ENCODE data around the gene LBHD1. TPM values are rescaled to one million over a fixed set of nuclear protein-coding genes. Genes with fewer than 3 reads are reported as not detected.

LBHD1 gene
- total RNA-seq, 1 donor from 2014 or later: 2.8 TPM

DNA sequence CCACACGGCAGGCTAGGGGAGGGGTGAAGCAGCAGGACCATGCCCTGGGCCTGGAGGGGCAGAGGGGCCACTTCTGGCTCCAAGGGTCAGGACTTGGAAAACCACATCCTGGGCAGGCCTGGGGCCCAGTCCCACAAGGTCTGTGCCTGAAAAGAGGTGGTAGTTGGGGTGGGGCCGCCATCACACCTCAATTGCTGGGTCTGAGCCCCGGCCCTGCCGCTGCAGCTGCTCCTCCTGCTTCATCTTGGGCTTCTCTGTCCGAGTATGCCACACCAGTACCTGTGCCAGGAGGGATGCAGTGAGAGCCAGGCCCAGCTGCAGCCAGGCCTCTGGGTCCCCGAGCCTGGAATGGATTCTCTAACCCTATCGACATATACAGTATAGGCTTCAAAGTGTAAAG is 56.5 kb downstream of the LBHD1 start:
- Mint-ChIP-seq H3K4me3 (ENCODE audit: unreplicated experiment) (no peak overlapping the region), H3K9me3 (ENCODE audit: low read depth) (no peaks in the 10 kb centered on the region), H3K27me3 (ENCODE audit: low read depth) (no peaks in the 10 kb centered on the region), H3K27ac (ENCODE audit: unreplicated experiment) (no peak overlapping the region), H3K4me1 (ENCODE audit: low read depth) (peaks cover 18% of the 10 kb centered on the region), H3K36me3 (ENCODE audit: low read depth) (peaks cover 5% of the 10 kb centered on the region)
- DNase-seq (ENCODE audit: low spot score): no peak
- TF ChIP-seq, protein P1, sequence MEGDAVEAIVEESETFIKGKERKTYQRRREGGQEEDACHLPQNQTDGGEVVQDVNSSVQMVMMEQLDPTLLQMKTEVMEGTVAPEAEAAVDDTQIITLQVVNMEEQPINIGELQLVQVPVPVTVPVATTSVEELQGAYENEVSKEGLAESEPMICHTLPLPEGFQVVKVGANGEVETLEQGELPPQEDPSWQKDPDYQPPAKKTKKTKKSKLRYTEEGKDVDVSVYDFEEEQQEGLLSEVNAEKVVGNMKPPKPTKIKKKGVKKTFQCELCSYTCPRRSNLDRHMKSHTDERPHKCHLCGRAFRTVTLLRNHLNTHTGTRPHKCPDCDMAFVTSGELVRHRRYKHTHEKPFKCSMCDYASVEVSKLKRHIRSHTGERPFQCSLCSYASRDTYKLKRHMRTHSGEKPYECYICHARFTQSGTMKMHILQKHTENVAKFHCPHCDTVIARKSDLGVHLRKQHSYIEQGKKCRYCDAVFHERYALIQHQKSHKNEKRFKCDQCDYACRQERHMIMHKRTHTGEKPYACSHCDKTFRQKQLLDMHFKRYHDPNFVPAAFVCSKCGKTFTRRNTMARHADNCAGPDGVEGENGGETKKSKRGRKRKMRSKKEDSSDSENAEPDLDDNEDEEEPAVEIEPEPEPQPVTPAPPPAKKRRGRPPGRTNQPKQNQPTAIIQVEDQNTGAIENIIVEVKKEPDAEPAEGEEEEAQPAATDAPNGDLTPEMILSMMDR (IDR thresholded peaks at IDR 0.05): no peak

DNA sequence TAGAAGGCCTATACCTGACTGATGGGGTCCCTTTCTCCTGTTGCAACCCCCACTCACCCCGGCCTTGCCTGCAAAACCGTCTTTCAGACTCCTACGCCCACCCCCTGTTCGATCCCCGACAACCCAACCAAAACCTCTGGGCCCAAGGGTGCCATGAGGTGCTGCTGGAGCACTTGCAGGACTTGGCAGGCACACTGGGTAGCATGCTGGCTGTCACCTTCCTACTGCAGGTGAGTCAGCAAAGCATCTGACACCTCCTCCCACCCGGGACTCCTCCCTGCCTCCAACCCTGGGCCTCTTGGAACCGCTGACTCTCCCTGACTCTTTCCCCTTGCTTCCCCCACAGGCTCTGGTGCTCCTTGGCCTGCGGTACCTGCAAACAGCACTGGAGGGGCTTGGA is 57.8 kb downstream of the LBHD1 start:
- peaks cover 17% of the 10 kb centered on the region for H3K4me1 Mint-ChIP-seq (ENCODE audit: low read depth)
- no peak for DNase-seq (ENCODE audit: low spot score)
- no peaks in the 10 kb centered on the region for H3K9me3 Mint-ChIP-seq (ENCODE audit: low read depth)
- H3K27ac Mint-ChIP-seq (ENCODE audit: unreplicated experiment): peak overlapping the region; percentile 74
- H3K27me3 Mint-ChIP-seq (ENCODE audit: low read depth): no peaks in the 10 kb centered on the region
- no peak overlapping the region for H3K4me3 Mint-ChIP-seq (ENCODE audit: unreplicated experiment)
- H3K36me3 Mint-ChIP-seq (ENCODE audit: low read depth): peaks cover 5% of the 10 kb centered on the region
- TF ChIP-seq, protein P1 (IDR thresholded peaks at IDR 0.05): no peak

GRCh38 chr11:62613291-62613778 is 58.7 kb downstream of the LBHD1 start:
- peak overlapping the region; percentile 54 for H3K4me3 Mint-ChIP-seq (ENCODE audit: unreplicated experiment)
- peaks cover 4% of the 10 kb centered on the region for H3K36me3 Mint-ChIP-seq (ENCODE audit: low read depth)
- no peaks in the 10 kb centered on the region for H3K9me3 Mint-ChIP-seq (ENCODE audit: low read depth)
- H3K4me1 Mint-ChIP-seq (ENCODE audit: low read depth): peaks cover 17% of the 10 kb centered on the region
- no peak for DNase-seq (ENCODE audit: low spot score)
- TF ChIP-seq, protein P1 (IDR thresholded peaks at IDR 0.05): no peak
- H3K27ac Mint-ChIP-seq (ENCODE audit: unreplicated experiment): peak overlapping the region; percentile 82
- no peaks in the 10 kb centered on the region for H3K27me3 Mint-ChIP-seq (ENCODE audit: low read depth)

Other genes with a start within 250 kb of the LBHD1 start
- gene AHNAK, start 125.5 kb downstream of the LBHD1 start, total RNA-seq: 476 to 526 TPM (median 514 TPM) in 3 replicates
- gene EEF1G, start 98.4 kb downstream of the LBHD1 start, total RNA-seq: 1,000 to 1,202 TPM (median 1,017 TPM) in 3 replicates
- 9.6 to 15.2 TPM (median 11.8 TPM) in 3 replicates for gene TUT1, start 80.7 kb downstream of the LBHD1 start, total RNA-seq
- 81.7 to 89.3 TPM (median 83.0 TPM) in 3 replicates for gene MTA2, start 70.4 kb downstream of the LBHD1 start, total RNA-seq
- gene EML3, start 59.5 kb downstream of the LBHD1 start, total RNA-seq: 55.2 to 76.6 TPM (median 58.9 TPM) in 3 replicates
- 2.4 to 5.8 TPM (median 3.5 TPM) in 3 replicates for gene ROM1, start 59.0 kb downstream of the LBHD1 start, total RNA-seq
- gene B3GAT3, start 50.3 kb downstream of the LBHD1 start, total RNA-seq: 35.3 to 40.1 TPM (median 37.7 TPM) in 3 replicates
- gene GANAB, start 25.7 kb downstream of the LBHD1 start, total RNA-seq: 348 to 394 TPM (median 359 TPM) in 3 replicates
- gene INTS5, start 19.0 kb downstream of the LBHD1 start, total RNA-seq: 17.0 to 18.1 TPM (median 17.2 TPM) in 3 replicates
- gene C11orf98, start 7.1 kb downstream of the LBHD1 start, total RNA-seq: 39.0 to 61.1 TPM (median 47.5 TPM) in 3 replicates
- gene CSKMT, start 7.0 kb downstream of the LBHD1 start, total RNA-seq: 7.8 to 8.4 TPM (median 8.4 TPM) in 3 replicates
- 4.8 to 5.7 TPM (median 5.5 TPM) in 3 replicates for gene UQCC3, start 594 bp downstream of the LBHD1 start, total RNA-seq
- gene UBXN1, start 6.8 kb upstream of the LBHD1 start, total RNA-seq: 72.0 to 82.2 TPM (median 81.6 TPM) in 3 replicates
- gene LRRN4CL, start 17.3 kb upstream of the LBHD1 start, total RNA-seq: 0.20 to 0.51 TPM (median 0.21 TPM) in 3 replicates
- 36.6 to 76.0 TPM (median 43.2 TPM) in 3 replicates for gene BSCL2, start 35.2 kb upstream of the LBHD1 start, total RNA-seq
- gene GNG3, start 35.4 kb upstream of the LBHD1 start, total RNA-seq: not detected in 3 replicates
- gene HNRNPUL2, start 55.2 kb upstream of the LBHD1 start, total RNA-seq: 43.6 to 53.8 TPM (median 45.6 TPM) in 3 replicates
- gene TTC9C, start 56.2 kb upstream of the LBHD1 start, total RNA-seq: 33.0 to 36.8 TPM (median 36.7 TPM) in 3 replicates
- gene ZBTB3, start 81.9 kb upstream of the LBHD1 start, total RNA-seq: 10.2 to 13.0 TPM (median 11.3 TPM) in 3 replicates
- 75.9 to 77.8 TPM (median 77.0 TPM) in 3 replicates for gene POLR2G, start 89.3 kb upstream of the LBHD1 start, total RNA-seq
- 18.8 to 31.0 TPM (median 21.4 TPM) in 3 replicates for gene TAF6L, start 99.1 kb upstream of the LBHD1 start, total RNA-seq
- 29.4 to 44.9 TPM (median 35.1 TPM) in 3 replicates for gene TMEM179B, start 115.1 kb upstream of the LBHD1 start, total RNA-seq
- gene TMEM223, start 119.7 kb upstream of the LBHD1 start, total RNA-seq: 11.4 to 16.2 TPM (median 14.7 TPM) in 3 replicates
- gene NXF1, start 133.2 kb upstream of the LBHD1 start, total RNA-seq: 51.3 to 69.5 TPM (median 52.4 TPM) in 3 replicates
- 44.0 to 52.2 TPM (median 45.5 TPM) in 3 replicates for gene STX5, start 159.8 kb upstream of the LBHD1 start, total RNA-seq
- gene TEX54, start 160.6 kb upstream of the LBHD1 start, total RNA-seq: 0.65 TPM in 1 of 3 replicates, not detected in the others
- 26.4 to 27.9 TPM (median 27.3 TPM) in 3 replicates for gene WDR74, start 167.3 kb upstream of the LBHD1 start, total RNA-seq
- 125 to 380 TPM (median 374 TPM) in 3 replicates for gene SLC3A2, start 208.6 kb upstream of the LBHD1 start, total RNA-seq
- not detected in 3 replicates for gene CHRM1, start 249.1 kb upstream of the LBHD1 start, total RNA-seq